ENCODE results near the gene SLC22A5.
"Not testable (repeated sequence)": the region's sequence is repeated elsewhere in the genome, so short reads cannot be mapped to it uniquely, and the experiment has no call there.

SLC22A5 gene

DNA sequence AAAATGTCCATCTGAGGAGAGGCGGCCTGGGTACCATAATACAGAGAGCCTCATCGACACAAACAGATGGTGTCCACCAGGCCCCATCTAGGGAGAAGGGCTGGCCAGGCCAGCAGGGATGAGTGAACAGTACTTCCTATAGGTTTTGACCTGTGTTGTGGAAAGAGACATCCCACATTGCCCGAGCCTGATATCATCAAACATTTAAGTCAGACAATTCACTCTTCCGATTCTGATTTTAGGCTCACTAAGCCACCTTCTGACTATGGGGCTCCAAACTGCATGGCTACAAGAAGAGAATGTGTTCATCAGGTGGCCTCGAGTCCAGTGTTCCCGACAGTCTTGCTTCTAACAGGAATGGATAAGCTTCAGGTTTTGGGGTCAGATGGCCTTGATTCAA, 38.9 kb downstream of the SLC22A5 start:
- H3K4me1 ChIP-seq (ENCODE audit: control insufficient read depth, insufficient read depth, low read length): peaks cover 19% of the 10 kb centered on the region
- H3K9me3 ChIP-seq (replicated peaks; ENCODE audit: low read length): no peaks in the 10 kb centered on the region
- no peak overlapping the region for H3K4me3 ChIP-seq (ENCODE audit: low read length)
- H3K4me2 ChIP-seq (ENCODE audit: low read length): no peak overlapping the region
- no peaks in the 10 kb centered on the region for H3K36me3 ChIP-seq (ENCODE audit: insufficient read depth, low read length)
- no peak overlapping the region for H3K9ac ChIP-seq (ENCODE audit: low read depth, low read length)
- H3K27me3 ChIP-seq (ENCODE audit: control insufficient read depth, insufficient read depth, low read length): no peaks in the 10 kb centered on the region

DNA sequence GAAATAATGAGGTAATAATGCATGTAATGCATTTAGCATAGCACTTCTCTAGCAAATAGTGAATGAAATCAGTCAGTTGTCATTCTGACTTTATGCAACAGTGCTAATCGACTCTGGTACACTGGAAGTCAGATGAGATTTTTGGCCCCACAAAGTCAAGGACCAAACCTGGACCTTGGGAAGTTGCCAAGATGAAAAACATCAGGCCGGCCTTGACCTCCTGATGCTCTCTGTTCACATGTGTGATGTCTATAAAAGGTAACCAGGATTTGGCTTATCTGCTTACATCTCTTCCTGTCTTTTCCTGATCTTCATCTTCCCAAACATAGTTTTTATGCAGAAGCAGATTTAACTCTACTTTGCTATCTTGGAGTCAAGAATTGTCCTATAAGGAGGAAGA, 39.5 kb downstream of the SLC22A5 start:
- Histone ChIP-seq H3K4me3 (ENCODE audit: low read length) (no peak overlapping the region), H3K4me1 (ENCODE audit: control insufficient read depth, insufficient read depth, low read length) (peaks cover 19% of the 10 kb centered on the region), H3K36me3 (ENCODE audit: insufficient read depth, low read length) (no peaks in the 10 kb centered on the region), H3K27me3 (ENCODE audit: control insufficient read depth, insufficient read depth, low read length) (no peaks in the 10 kb centered on the region), H3K4me2 (ENCODE audit: low read length) (no peak overlapping the region), H3K9me3 (replicated peaks; ENCODE audit: low read length) (no peaks in the 10 kb centered on the region), H3K9ac (ENCODE audit: low read depth, low read length) (no peak overlapping the region)

DNA sequence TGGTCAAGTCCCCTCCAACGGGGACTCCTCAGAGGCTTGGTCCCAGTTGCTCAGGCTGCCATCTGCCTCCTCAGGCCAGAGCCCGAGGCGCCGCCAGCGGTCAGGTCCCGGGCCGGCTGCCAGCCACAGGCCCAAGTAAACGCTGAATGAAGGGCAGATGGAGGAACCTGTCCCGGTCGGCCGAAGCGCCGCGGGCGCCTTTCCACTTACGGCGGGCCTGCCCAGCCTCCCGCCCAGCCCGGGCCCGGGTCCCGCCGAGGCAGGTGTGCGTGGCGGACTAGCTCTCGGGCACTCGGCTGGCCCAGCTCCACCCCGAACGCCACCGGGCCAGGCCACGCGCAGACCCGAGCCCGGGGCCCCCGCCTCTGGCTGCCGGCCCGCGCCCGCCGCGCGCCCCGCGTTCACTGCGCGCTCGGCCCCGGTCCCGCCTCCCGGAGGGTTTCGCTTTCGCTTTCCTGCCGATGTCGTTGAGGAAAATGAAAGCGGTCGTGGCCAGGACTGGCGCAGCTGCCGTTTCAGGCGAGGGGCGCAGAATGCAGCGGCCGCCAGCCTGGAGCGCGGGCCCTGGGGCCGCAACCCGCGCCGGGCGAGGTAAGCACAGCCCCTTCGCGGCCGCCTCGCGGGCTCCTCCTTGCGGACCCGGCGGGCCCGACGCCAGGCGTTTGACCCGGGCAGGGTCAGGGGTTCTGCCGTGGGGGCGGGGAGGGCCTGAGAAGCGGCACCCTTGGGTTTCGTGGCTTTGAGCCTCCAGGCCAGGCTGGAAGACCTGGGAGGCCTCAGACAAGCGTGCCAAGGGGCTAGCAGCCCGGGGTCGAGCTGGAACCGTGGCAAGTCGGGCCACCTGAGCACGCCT, 41.2 kb downstream of the SLC22A5 start:
- H3K4me3 ChIP-seq (ENCODE audit: low read length): peak overlapping the region; percentile 85

DNA sequence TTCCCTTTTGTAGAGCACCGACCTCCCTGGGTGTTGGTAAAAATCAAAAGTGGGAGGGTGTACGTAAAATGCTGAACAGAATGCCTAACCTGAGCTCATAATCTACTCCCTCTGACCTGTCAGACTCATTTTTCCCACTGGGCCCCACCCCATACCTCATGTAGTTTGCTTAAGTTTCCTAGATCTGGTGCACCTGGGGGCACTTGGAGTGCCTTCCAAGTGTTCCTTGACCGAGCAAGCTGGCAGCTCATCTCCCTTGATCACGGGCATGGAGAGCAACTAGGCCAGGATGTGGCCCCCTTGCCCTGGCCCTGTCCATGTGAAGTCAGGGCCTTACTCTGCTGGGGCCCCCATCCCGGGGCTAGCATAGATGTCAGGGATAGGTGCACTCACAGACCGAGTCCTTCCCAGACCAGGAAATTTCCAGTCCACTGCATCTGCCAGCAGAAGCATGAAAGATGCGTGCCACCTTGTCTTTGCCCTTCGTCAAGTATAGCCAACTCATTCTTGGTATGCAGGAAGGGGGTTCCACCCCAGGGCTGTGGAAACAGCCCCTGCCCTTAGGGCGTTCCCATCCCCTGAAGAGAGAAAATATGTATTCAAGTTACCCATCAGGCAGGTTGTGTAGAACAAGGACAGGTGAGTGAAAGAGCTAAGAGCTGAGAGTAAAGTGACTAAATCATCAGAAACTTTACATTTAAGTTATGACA, 41.9 kb downstream of the SLC22A5 start:
- Histone ChIP-seq H3K4me1 (ENCODE audit: control insufficient read depth, insufficient read depth, low read length) (peaks cover 34% of the 10 kb centered on the region), H3K4me3 (ENCODE audit: low read length) (peak overlapping the region; percentile 85), H3K9ac (ENCODE audit: low read depth, low read length) (peak overlapping the region; percentile 90)

More for the DNA sequence above, 41.2 kb downstream of the SLC22A5 start:
- H3K27me3 ChIP-seq (ENCODE audit: control insufficient read depth, insufficient read depth, low read length): no peaks in the 10 kb centered on the region
- no peaks in the 10 kb centered on the region for H3K9me3 ChIP-seq (replicated peaks; ENCODE audit: low read length)
- H3K36me3 ChIP-seq (ENCODE audit: insufficient read depth, low read length): no peaks in the 10 kb centered on the region
- peaks cover 34% of the 10 kb centered on the region for H3K4me1 ChIP-seq (ENCODE audit: control insufficient read depth, insufficient read depth, low read length)
- peak overlapping the region; percentile 90 for H3K9ac ChIP-seq (ENCODE audit: low read depth, low read length)
- H3K4me2 ChIP-seq (ENCODE audit: low read length): peak overlapping the region; percentile 95

DNA sequence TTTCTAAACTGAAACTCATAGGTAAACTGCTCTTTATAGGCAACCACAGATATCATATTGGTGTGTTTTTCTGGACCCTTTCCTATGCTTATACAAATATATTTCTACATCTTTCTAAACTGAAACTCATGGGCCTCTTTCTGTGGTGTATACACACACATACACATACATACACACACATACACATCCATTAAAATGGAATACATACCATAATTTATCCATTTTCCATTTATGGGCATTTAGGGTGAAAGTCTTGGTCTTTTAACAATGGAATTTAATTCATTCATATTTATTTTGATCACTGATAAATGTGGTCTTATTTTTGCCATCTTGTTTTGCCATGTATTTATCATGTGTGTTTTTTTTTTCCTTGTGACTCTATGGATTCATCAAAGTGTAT, 44.1 kb downstream of the SLC22A5 start:
- H3K4me2 ChIP-seq (ENCODE audit: low read length): no peak overlapping the region
- no peaks in the 10 kb centered on the region for H3K36me3 ChIP-seq (ENCODE audit: insufficient read depth, low read length)
- no peak overlapping the region for H3K4me3 ChIP-seq (ENCODE audit: low read length)
- H3K9ac ChIP-seq (ENCODE audit: low read depth, low read length): no peak overlapping the region
- no peaks in the 10 kb centered on the region for H3K27me3 ChIP-seq (ENCODE audit: control insufficient read depth, insufficient read depth, low read length)
- H3K9me3 ChIP-seq (replicated peaks; ENCODE audit: low read length): no peaks in the 10 kb centered on the region
- H3K4me1 ChIP-seq (ENCODE audit: control insufficient read depth, insufficient read depth, low read length): peaks cover 38% of the 10 kb centered on the region

More for the DNA sequence above, 41.9 kb downstream of the SLC22A5 start:
- H3K9me3 ChIP-seq (replicated peaks; ENCODE audit: low read length): no peaks in the 10 kb centered on the region
- no peaks in the 10 kb centered on the region for H3K36me3 ChIP-seq (ENCODE audit: insufficient read depth, low read length)
- H3K4me2 ChIP-seq (ENCODE audit: low read length): peak overlapping the region; percentile 95
- H3K27me3 ChIP-seq (ENCODE audit: control insufficient read depth, insufficient read depth, low read length): no peaks in the 10 kb centered on the region

DNA sequence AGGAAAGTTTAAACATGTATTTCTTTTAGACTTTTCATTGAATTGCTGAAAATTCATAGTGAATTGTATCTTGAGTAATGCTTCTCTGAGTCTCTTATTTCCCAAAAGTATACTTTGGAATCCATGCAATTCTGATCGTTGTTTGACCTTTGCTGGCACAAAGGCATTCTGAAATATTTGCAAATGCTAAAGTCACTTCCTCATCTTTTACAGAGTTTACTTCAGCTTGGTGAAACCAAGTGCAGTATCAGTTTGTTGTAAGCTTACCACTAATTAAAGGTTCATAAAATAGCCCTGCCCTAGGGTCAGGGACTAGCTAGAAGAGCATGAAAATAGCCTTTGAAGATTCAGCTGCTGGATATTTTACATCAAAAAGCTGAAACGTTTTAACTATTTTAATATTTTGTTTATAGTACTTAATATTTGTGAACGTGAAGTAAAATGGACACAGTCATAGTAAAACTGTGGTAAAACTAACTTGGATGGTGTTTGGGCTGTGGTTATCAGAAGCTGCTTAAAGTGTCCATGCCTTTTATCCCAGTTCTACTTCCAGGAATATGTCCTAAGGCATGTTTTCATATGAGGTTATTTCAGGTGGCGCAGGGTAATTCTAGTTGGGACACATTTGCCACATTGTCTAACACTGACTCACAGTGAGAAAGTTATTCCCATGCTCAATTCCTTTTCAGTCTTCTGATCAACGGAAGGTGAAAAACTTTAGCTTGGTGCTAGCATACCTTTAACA, 45.3 kb downstream of the SLC22A5 start:
- H3K4me1 ChIP-seq (ENCODE audit: control insufficient read depth, insufficient read depth, low read length): peaks cover 48% of the 10 kb centered on the region
- peak overlapping the region; percentile 58 for H3K4me2 ChIP-seq (ENCODE audit: low read length)
- no peaks in the 10 kb centered on the region for H3K9me3 ChIP-seq (replicated peaks; ENCODE audit: low read length)
- no peak overlapping the region for H3K4me3 ChIP-seq (ENCODE audit: low read length)
- no peaks in the 10 kb centered on the region for H3K36me3 ChIP-seq (ENCODE audit: insufficient read depth, low read length)
- no peaks in the 10 kb centered on the region for H3K27me3 ChIP-seq (ENCODE audit: control insufficient read depth, insufficient read depth, low read length)
- peak overlapping the region; percentile 24 for H3K9ac ChIP-seq (ENCODE audit: low read depth, low read length)

DNA sequence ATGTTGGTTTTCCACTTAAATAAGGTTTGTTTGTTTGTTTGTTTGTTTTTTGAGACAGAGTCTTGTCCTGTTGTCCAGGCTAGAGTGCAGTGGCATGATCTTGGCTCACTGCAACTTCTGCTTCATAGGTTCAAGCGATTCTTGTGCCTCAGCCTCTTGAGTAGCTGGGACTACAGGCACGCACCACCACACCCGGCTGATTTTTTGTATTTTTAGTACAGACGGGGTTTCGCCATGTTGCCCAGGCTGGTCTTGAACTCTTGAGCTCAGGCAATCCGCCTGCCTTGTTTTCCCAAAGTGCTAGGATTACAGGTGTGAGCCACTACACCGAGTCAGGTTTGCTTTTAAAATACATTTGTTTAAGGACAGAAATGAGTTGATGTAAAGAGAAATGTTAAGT, 46.0 kb downstream of the SLC22A5 start:
- not testable (repeated sequence) for H3K9me3 ChIP-seq (replicated peaks; ENCODE audit: low read length); H3K36me3 ChIP-seq (ENCODE audit: insufficient read depth, low read length); H3K27me3 ChIP-seq (ENCODE audit: control insufficient read depth, insufficient read depth, low read length); H3K9ac ChIP-seq (ENCODE audit: low read depth, low read length); H3K4me3 ChIP-seq (ENCODE audit: low read length)
- Histone ChIP-seq H3K4me2 (ENCODE audit: low read length) (peak overlapping the region; percentile 58), H3K4me1 (ENCODE audit: control insufficient read depth, insufficient read depth, low read length) (peaks cover 48% of the 10 kb centered on the region)

DNA sequence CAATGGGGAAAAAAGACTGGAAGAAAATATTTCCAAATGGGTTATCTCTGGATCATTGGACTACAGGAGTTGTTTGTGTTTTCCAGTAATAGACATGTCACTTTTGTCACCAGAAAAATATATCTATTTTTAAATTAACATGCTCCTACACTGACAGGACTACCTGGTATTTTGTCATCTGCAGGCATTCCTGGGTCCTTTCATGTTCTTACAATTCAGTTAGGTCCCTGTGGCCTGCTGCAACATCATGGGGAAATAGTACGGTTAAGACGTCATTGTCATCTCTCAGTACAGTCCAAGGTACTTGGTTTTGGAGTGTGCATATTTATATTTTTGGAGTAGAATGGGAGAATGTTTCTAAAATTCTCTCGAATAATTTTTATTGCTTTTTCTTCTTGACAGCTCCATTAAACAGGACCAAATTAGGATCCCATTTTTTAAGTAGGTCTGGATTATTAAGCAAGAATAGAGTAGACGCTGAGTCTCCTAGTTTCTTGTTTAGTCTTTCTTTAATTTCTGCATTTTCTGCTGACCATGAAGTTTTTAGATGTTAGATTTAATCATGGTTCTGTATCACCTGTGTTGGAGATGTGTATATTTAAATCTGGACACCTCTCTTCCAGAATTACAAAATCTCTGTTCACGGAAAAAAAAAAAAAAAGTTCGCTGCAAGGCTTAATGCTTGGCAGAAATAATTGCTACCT, 46.9 kb downstream of the SLC22A5 start:
- Histone ChIP-seq H3K4me1 (ENCODE audit: control insufficient read depth, insufficient read depth, low read length) (peaks cover 47% of the 10 kb centered on the region), H3K9ac (ENCODE audit: low read depth, low read length) (no peak overlapping the region), H3K36me3 (ENCODE audit: insufficient read depth, low read length) (no peaks in the 10 kb centered on the region), H3K9me3 (replicated peaks; ENCODE audit: low read length) (no peaks in the 10 kb centered on the region), H3K27me3 (ENCODE audit: control insufficient read depth, insufficient read depth, low read length) (no peaks in the 10 kb centered on the region), H3K4me2 (ENCODE audit: low read length) (no peak overlapping the region), H3K4me3 (ENCODE audit: low read length) (no peak overlapping the region)

DNA sequence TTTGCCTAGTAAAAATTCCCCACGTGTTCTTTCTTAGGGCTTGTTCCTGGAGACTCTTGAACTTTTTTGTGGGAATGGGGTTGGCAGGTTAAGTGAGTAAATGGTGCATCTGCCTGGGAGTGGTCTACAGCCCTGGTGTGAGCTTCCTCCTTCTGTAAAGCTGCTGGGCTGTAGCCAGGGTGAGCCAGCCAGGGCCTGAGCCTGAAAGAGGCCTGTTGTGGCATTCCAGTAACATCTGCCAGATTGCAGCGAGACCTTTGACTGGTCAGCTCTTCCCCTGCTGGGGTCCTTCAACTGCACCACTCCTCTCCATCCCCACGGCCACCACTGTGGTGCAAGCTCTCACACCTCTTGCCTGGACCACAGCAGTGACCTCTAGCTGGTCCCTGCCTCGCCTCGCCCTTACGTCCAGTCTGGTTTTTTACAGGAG, 47.5 kb downstream of the SLC22A5 start:
- peaks cover 41% of the 10 kb centered on the region for H3K4me1 ChIP-seq (ENCODE audit: control insufficient read depth, insufficient read depth, low read length)
- no peaks in the 10 kb centered on the region for H3K36me3 ChIP-seq (ENCODE audit: insufficient read depth, low read length)
- no peak overlapping the region for H3K4me2 ChIP-seq (ENCODE audit: low read length)
- H3K9me3 ChIP-seq (replicated peaks; ENCODE audit: low read length): no peaks in the 10 kb centered on the region
- H3K4me3 ChIP-seq (ENCODE audit: low read length): no peak overlapping the region
- H3K9ac ChIP-seq (ENCODE audit: low read depth, low read length): no peak overlapping the region
- no peaks in the 10 kb centered on the region for H3K27me3 ChIP-seq (ENCODE audit: control insufficient read depth, insufficient read depth, low read length)

DNA sequence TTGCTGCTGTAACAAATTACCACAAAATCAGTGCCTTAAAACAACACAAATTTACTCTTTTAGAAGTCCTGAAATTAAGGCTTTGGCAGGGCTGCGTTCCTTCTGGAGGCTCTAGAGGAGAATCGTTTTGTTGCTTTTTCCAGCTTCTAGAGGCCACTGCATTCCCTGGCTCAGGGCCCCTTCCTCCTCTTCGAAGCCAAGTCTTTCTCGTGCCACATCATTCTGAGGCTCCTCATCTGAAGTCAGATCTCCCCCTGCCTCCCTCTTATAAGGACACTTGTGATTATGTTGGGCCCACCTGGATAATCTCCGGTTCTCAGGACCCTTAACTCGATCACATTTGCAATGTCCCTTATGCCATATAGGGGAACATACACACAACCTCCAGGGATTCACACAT, 48.0 kb downstream of the SLC22A5 start:
- no peaks in the 10 kb centered on the region for H3K36me3 ChIP-seq (ENCODE audit: insufficient read depth, low read length)
- no peak overlapping the region for H3K9ac ChIP-seq (ENCODE audit: low read depth, low read length)
- no peak overlapping the region for H3K4me2 ChIP-seq (ENCODE audit: low read length)
- no peaks in the 10 kb centered on the region for H3K27me3 ChIP-seq (ENCODE audit: control insufficient read depth, insufficient read depth, low read length)
- H3K9me3 ChIP-seq (replicated peaks; ENCODE audit: low read length): no peaks in the 10 kb centered on the region
- peaks cover 40% of the 10 kb centered on the region for H3K4me1 ChIP-seq (ENCODE audit: control insufficient read depth, insufficient read depth, low read length)
- no peak overlapping the region for H3K4me3 ChIP-seq (ENCODE audit: low read length)

All from skeletal muscle satellite cell (primary cell).